Hypothalamus (tissue), 51 donors: ENCODE measurements around the gene MBNL3.
A peak's percentile ranks its signal among the peaks of the same experiment; 100 is the strongest.
"Not testable (repeated sequence)": the region's sequence is repeated elsewhere in the genome, so short reads cannot be mapped to it uniquely, and the experiment has no call there.

ENCODE experiments used
- DNase-seq, 51 donors: peaks; one replicate each; lab custom pipeline; 2025; lab: John Stamatoyannopoulos, UW

The MBNL3 gene

GRCh38 chrX:132481449-132481848 lies 7.4 kb downstream of the MBNL3 start:
- DNase-seq = no peak

- peak in 21 of 51 donors; percentile 0 to 35 (median 3) for DNase-seq
Observed at GRCh38 chrX:132480581-132481203, 8.1 kb downstream of the MBNL3 start.

DNA sequence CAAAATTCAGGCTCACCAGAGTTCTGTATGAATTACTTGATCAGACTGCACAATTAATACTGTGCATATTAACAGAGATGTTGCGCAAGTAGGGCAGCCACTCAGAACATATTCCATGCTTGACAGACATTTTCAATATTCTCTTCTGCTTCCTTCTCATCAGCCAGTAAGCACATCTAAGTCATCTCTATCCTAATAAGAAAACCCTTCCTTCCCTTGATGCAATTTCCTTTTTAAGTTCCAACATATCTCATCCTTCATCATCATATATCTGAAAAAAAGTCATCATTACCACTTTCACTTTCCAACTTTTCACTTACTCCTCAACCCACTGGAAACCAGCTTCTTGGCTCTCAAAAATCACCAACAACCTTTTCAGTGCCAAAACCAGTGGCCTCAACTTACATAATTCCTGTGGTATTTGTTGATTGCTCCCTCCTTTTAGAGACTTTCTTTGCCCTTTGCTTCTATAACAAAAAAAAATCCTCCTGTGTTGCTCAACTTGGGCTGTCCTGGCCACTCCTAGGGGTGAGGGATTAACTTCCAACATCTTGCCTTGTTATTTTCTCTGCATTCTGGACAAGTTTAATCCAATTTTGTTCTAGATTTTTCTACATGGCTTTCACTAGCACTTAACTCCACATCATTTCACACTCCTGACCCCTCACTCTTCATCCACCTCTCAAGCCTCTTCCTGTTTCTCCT lies 14.1 kb downstream of the MBNL3 start:
- DNase-seq = no peak

DNA sequence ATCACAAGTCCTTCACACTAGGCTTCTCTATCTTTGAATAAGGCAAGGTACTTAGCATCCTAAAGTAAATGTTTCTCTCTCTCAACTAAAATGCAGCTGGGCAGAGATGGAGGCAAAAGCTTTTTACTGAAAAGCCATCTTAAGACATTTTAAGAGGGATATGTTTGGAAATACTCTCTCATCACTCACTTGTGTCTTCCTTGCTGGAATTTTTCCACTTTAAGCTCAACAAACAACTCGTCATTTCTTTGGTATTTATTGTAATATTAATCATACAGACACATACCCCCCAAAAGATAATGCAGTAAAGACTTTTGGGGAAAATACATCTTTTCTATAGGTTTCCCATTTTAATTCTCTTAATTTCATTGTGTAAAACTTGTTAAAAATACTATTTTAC lies 16.4 kb downstream of the MBNL3 start:
- no peak for DNase-seq

GRCh38 chrX:132470831-132471230 lies 18.0 kb downstream of the MBNL3 start:
- DNase-seq = no peak

- DNase-seq = no peak
Observed at GRCh38 chrX:132470179-132470578, 18.7 kb downstream of the MBNL3 start.

DNA sequence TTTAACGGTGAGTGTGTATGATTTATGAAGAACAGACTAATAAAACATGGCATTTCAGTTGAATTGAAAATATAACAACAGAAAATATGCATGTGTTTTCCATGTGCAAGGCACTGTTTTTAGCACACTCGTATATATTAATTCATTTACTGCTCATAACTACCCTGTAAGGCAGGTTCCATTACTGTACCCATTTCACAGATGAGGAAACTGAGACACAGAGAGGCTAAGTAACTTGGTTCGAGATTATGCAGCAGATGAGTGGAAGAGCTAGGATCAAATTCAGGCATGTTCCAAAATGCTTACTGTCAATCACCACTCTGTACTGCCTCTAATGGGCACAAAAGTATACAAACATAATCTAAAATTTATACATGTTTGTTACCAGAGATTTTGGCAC lies 20.4 kb downstream of the MBNL3 start:
- DNase-seq = no peak

GRCh38 chrX:132467989-132468388 lies 20.8 kb downstream of the MBNL3 start:
- DNase-seq = no peak

DNA sequence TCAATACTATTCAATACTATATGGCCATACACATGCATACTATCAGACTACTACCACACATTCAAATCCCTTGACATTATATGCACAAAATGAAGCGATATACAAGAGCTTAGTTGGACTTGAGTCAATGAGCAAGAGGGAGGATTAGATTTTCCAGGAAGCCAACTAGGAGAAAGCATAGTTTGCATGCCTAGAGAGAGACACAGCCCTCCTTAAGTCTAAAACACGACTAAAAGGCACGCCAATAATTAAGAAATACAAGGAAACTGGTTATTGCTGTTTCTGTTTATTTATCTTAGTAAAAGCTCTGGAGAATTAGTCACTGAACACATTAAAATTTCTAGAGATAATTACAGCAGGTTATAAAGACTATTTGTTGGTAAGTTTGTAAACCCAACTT lies 21.8 kb downstream of the MBNL3 start:
- DNase-seq = no peak

GRCh38 chrX:132463411-132463810 lies 25.4 kb downstream of the MBNL3 start:
- DNase-seq = no peak

GRCh38 chrX:132461886-132462285 lies 27.0 kb downstream of the MBNL3 start:
- DNase-seq = peak in 1 of 51 donors; percentile 5

GRCh38 chrX:132452911-132453550 lies 35.8 kb downstream of the MBNL3 start:
- DNase-seq = no peak

DNA sequence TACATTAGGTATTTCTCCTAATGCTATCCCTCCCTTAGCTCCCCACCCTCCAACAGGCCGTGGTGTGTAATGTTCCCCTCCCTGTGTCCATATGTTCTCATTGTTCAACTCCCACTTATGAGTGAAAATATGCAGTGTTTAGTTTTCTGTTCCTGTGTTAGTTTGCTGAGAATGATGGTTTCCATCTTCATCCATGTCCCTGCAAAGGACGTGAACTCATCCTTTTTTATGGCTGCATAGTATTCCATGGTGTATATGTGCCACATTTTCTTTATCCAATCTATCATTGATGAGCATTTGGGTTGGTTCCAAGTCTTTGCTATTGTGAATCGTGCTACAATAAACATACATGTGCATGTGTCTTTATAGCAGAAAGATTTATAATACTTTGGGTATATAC lies 42.9 kb downstream of the MBNL3 start:
- DNase-seq = not testable (repeated sequence)

GRCh38 chrX:132444936-132445335 lies 43.9 kb downstream of the MBNL3 start:
- no peak for DNase-seq

GRCh38 chrX:132443196-132444135 lies 45.4 kb downstream of the MBNL3 start:
- DNase-seq = no peak

DNA sequence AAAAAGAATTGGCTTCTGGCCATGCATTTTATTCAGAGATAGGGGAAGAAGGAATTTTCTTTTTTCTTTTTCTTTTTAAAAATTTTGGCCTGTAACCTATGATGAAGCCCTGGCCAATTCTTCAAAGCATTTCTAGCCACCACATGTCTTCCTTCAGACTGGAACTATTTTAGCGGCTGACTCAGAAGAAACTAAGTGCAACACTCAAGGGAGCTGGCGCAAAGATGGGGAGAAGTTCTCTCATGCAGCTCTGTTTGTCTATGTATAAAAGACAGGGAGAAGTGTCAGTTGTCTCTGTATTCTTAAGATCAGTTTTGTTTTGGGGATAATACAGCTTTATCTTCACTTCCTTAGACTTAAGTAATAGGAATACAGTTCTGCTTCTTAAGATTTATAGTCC lies 46.1 kb downstream of the MBNL3 start:
- DNase-seq = no peak

- no peak for DNase-seq
Observed at GRCh38 chrX:132435222-132435621, 53.6 kb downstream of the MBNL3 start.

- DNase-seq = no peak
Observed at GRCh38 chrX:132433551-132433950, 55.3 kb downstream of the MBNL3 start.

DNA sequence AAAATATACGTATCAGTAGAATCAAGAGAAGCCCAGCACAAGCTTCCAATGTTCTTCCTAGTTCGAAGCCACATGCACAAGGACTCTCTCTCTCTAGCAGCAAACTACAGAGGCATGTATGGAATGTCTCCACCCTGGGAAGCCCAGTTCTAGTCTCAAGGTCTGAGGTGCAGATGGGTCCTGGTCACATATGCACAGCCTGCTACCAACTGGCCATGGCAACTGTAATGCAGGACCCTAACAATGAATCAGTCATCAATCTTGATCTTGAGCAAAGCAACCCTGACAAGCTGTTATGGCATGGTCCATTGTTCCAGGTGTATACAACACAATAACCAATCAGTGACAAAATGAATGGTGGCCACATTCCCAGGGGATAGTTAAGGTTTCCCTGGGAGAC lies 55.8 kb downstream of the MBNL3 start:
- DNase-seq = no peak

GRCh38 chrX:132428896-132429295 lies 59.9 kb downstream of the MBNL3 start:
- DNase-seq = no peak

DNA sequence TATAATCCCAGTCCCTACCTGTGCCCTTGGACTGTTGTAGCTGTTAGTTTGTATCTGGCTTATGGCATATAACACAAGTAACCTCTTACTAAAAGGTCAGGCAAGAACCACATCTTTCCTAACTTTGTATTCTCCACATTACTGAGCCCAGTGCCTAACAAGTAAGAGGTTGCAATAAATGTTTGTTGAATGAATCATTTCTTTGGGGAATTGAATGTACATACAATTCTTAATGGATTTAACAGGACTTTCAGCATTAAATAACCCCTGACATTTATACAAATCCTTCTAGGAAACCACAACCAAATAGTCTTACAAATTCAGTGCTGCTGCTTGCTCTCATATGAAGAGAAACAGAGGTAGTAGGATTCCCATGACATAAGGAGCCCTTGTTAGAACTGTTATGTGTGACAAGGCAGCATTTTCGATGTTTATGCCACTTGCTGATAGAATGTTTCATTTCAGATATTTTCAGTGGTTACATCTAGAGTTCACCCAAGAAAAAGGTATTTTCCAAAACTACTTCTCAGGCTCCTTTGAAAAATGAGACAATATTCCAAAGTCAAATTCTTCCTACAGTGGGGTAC lies 62.0 kb downstream of the MBNL3 start:
- DNase-seq = no peak
